Measurements from ENCODE around the gene CDX2.

The CDX2 gene

GRCh38 chr13:27979001-27979643 lies 10.0 kb upstream of the CDX2 start:
- DNase-seq = no peak

- no peak for DNase-seq
Measured at GRCh38 chr13:27978301-27978968, 9.3 kb upstream of the CDX2 start.

DNA sequence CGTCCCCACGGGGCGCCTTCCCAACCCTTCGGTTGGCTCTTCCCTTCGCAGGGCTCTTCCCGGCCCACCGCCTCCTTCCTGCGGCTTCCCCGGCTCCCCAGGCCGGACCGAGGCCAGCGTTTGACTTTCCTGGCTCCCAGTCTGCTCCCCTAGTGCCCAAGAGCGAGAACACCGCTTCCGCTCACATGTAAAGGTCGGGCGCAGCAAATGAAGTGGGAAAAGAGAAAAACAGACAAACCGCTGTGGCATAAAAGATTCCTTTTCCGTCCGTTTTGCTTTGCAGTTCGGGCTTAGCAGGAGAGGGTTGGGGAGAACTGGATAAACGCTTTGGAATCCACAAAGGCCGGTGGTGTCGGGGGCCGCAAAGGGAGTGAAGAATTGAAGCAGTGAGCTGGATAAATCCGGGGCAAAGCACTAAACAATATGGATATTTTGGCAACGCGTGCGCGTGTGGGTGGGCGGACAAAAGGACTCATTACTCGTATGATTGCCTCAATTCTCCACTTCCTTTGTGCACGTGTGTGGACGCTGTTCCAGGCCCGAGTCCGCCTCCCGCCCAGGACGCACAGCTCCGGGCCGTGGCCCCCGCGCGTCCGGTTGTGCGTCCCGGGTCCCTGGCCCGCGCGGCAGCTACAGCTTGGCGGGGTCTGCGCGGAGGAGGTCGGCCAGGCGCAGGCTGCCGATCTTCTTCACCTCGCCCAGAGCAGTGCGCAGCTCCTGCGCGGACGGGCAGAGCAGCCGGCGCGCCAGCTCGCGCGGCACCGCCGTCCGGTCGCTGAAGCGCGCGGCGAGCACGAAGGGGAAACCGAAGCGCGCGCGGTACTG lies 8.6 kb upstream of the CDX2 start:
- no peak for DNase-seq

- DNase-seq = no peak
Measured at GRCh38 chr13:27976362-27977091, 7.4 kb upstream of the CDX2 start.

DNA sequence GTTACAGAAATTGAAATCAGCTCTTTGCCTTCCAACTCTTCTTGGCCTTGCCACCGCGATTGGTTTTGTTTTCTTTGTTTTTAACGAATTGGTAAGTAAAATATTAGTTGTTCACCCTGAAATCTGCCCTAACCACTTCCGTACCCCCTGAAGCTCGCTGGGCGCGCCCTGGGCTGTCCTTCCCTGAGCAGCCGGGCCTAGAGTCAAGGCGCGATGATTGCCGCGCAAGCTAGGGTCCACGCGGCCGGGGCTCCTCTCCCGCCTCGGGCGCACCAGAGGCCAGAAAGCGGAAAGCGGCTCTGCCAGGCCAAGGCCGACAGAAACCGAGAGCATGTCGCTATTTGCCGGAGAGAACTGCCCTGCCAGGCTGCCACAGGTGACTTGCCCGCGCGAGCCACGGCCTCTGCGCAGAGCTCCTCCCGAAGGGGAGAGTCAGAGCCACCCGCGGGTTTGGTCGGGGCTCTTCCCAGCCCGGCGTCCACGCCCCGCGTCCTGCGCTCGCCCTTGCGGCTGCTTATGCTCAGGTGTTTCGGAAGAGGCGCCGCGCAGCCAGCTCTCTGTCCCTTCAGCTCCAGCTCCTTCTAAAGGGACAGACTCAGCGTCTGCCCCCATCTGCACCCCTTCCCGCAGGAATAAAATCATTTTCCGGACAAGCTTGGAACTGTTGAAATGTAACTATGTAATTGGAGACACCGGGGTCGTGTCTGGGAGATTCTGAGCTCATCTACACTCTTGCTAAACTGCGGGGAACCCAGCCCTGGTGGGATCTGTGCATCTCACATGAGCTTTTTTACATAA lies 6.6 kb upstream of the CDX2 start:
- DNase-seq = no peak

- DNase-seq = no peak
Measured at GRCh38 chr13:27973961-27974662, 5.0 kb upstream of the CDX2 start.

- no peak for DNase-seq
Measured at GRCh38 chr13:27973291-27973690, 4.2 kb upstream of the CDX2 start.

- DNase-seq = no peak
Measured at GRCh38 chr13:27972478-27972820, 3.3 kb upstream of the CDX2 start.

DNA sequence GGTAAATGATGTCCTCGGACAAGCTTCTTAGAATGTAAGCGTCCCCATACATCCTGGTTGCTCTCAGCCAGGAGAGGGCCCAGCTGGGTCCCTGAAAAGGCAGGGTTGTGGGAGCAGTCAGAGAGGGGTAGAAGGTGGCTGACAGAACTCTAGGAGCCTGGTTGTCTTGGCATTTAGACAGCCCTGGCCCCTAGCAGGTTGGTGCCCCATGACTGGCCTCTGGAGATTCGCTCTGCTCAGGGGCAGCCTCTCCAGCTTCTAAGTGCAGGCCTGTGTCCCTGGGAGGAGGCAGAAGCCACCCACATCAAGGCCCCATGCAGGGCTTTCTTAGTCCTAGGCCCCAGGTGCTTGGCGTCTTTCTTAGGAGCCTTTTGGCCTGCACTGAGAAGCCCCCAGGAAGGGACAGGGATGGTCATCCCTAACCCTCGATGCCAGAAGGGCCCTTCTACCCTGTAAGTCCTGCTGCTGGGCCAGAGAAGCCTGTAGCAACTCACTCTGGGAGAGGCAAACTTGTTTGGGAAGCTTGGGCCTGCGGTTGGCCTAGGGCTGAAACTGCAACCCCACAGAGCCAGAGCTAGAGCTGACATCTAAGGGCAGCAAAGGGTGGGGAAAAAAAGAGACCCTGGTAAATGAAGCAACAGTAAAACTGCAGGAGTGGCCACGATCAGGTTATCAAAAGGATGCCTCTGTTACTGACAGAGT lies 2.8 kb upstream of the CDX2 start:
- no peak for DNase-seq

DNA sequence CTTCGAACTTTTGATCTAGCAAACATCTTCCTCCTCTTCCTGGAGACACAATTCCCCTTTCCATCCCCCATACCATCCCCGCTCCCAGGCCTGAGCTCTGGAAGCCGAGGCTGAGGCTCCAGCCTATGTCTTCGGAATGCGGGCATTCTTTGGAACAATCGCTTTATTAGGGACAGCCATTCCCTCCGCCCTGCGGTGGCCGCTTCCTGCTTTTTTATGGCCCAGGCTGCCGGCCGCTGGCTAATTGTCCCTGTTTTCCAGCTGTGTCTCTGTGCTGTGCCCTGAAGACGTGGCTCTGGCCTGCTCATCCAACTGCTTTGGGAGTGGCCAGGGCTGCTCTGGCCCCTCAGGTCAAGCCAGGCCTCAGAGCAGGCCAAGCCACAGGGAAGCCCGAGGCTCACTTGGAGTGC lies 2.1 kb upstream of the CDX2 start:
- no peak for DNase-seq

GRCh38 chr13:27970382-27971235 lies 1.5 kb upstream of the CDX2 start:
- DNase-seq = no peak

DNA sequence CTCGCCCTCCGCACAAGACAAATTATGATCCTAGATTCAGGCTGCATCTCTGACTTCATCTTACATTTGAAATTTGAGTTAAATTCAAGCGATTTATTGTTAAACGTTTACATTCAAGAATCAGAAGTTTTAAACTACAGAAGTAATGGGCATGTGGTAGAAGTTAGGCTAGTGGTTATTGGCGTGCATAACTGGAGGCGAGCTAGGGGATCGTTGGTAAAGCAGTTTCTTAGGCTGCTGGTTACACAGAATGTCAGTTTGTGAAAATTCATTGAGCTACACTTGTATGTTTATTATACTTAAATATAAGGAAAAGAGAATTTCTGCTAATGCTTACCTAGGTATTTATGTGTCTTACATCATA lies 733 bp upstream of the CDX2 start:
- DNase-seq = no peak

DNA sequence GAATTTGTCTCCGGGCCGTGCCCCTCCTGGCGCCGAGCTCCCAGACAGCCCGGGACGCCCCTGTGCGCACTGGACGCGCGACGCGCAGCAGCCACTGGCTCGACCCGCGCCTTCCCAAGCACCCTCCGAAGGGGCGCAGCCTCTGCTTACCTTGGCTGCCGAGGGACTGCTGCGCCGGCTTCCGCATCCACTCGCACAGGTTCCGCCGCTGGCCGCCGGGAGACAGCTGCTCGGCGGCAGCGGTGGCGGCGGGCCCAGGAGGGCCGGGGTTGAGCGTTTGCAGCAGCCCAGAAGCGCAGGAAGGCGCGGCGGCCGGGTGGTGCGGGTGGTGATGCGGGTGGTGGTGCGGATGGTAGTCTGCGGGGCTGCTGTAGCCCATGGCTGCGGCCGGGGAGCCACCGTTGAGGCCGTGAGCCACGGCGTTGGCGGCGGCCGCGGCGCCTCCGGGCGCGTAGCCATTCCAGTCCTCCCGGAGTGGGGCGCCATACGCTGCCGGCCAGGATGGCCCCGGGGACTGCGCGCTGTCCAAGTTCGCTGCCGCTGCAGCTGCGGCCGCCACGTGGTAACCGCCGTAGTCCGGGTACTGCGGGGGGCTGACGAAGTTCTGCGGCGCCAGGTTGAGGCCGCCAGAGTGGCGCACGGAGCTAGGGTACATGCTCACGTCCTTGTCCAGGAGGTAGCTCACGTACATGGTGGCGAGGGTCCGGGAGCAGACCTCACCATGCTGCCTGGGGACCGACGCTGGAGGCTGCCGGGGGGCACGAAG lies 616 bp downstream of the CDX2 start:
- no peak for DNase-seq

DNA sequence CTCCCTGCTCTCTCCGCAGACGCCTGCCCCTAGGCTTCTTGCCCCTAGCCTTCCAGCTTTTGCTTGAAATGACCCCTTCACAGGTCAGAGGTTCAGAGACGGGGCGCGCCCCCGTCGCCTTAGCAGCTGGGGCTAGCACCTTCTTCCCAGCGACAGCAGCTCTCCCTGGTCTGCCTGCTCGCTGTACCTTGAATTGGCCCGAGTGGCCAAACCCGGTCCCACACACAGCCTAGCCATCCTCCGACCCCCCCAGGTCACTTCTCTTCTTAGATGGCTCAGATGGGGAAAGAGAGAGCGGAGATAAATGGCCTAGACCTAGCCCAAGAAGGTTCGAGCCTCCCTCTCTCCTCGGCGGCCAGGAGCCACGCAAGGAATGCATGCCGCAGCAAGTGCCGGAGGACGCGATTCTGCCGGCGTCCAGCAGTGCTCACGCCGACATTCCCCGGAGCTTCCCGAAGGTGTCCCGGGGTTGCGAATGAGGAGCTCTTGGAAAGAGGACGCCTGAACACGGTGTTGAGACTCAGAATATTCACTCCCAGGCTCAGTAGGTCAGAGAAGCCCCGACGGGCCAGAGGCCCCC lies 1.3 kb downstream of the CDX2 start:
- DNase-seq = no peak

- no peak for DNase-seq
Measured at GRCh38 chr13:27967203-27967735, 1.8 kb downstream of the CDX2 start.

DNA sequence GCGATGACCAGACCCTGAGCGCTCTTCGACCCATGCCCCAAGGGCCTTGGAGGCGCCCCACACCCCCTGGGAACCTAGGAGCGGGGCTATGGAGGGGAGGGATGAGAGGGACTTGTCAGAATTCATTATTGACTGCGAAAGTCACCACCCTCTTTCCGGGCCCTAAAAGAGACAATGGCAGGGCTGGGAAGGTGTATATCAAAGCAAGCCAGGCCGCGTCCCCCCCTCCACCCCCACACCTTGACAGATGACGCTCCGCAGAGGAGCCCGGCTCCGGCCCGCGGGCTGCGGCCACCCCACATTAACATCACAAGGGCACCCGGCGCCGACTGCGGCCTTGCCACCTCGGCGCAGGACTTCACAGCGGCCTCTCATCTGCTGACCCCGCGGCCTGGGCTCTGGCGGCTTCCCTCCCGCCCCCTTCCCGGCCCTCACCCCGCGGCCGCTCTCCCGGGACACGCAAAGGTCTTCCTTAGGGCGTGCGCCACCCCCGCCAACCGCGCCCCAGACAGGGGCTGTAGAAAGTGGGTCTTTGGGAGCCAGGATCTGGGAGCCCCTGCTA lies 2.4 kb downstream of the CDX2 start:
- DNase-seq = no peak

All from nucleus accumbens (tissue), 56 donors.